Thyroid gland (tissue), 4 donors: ENCODE data around the gene EIF5. TPM values are rescaled to one million over a fixed set of nuclear protein-coding genes. Genes with fewer than 3 reads are reported as not detected.

Experiments
- DNase-seq, 2 donors: peaks; one replicate each; pipeline ENCODE4 v3.0.0-alpha.2; 2019
- H3K27ac ChIP-seq, 3 donors: fragments of 200-600 bp; sonication (generic); 1 replicate in 2 of 3; 2 replicates in 1 of 3; pipeline ENCODE4 v1.5.1; 2016 to 2019; ENCODE audit warnings: mild to moderate bottlenecking in 1 of 3, moderate library complexity in 1 of 3
- H3K27me3 ChIP-seq: fragments of 200-600 bp; sonication (generic); one replicate; pipeline ENCODE4 v1.5.1; 2019
- H3K36me3 ChIP-seq, 2 donors: fragments of 200-600 bp; sonication (generic); one replicate each; pipeline ENCODE4 v1.5.1; 2016 to 2019
- H3K4me1 ChIP-seq, 2 donors: fragments of 200-600 bp; sonication (generic); one replicate each; pipeline ENCODE4 v1.5.1; 2017 to 2019
- H3K4me3 ChIP-seq, 3 donors: fragments of 200-600 bp; sonication (generic); replicated peaks in 1 of 3; 1 replicate in 2 of 3; 2 replicates in 1 of 3; pipeline ENCODE4 v1.5.1; 2016; ENCODE audit warnings: mild to moderate bottlenecking in 1 of 3
- H3K9me3 ChIP-seq: fragments of 200-600 bp; sonication (generic); one replicate; pipeline ENCODE4 v1.5.1; 2017
- POLR2A ChIP-seq, 2 donors: fragments of 450-650 bp; IDR thresholded peaks; one replicate each; pipeline ENCODE4 v1.6.1; 2017; ENCODE audit warnings: antibody characterized with exemption in 2 of 2, mild to moderate bottlenecking in 2 of 2, moderate library complexity in 1 of 2
- WGBS, 2 donors: methylation state at CpG; one replicate each; pipeline ENCODE4 v1.1.5; 2017; 5-methylcytosine and 5-hydroxymethylcytosine counted together
- intact Hi-C: fragments of 100-400 bp; cut with DNase I; formaldehyde crosslinking; loops from one replicate; pipeline ENCODE4 v1.15.1; 2023
- total RNA-seq, 4 donors: library from RNA; depleted of rRNA; stranded (reverse); fragments of >200 nt; gene quantifications; one replicate each; pipeline ENCODE4 v1.2.3, GENCODE V29; 2016
- TF ChIP-seq, protein P1 (sequence below), 6 experiments: fragments of 200-600 bp in 3 of 6; fragments of 450-650 bp in 3 of 6; sonication (generic) in 3 of 6; IDR thresholded peaks; one replicate each; pipeline ENCODE4 v1.5.1; 2016 to 2019; ENCODE audit warnings: antibody characterized with exemption in 6 of 6, mild to moderate bottlenecking in 2 of 6, inconsistent platforms in 1 of 6, moderate library complexity in 1 of 6

The EIF5 gene
- total RNA-seq, 4 donors from 2014 or later: 257 to 428 (median 329) TPM

DNA sequence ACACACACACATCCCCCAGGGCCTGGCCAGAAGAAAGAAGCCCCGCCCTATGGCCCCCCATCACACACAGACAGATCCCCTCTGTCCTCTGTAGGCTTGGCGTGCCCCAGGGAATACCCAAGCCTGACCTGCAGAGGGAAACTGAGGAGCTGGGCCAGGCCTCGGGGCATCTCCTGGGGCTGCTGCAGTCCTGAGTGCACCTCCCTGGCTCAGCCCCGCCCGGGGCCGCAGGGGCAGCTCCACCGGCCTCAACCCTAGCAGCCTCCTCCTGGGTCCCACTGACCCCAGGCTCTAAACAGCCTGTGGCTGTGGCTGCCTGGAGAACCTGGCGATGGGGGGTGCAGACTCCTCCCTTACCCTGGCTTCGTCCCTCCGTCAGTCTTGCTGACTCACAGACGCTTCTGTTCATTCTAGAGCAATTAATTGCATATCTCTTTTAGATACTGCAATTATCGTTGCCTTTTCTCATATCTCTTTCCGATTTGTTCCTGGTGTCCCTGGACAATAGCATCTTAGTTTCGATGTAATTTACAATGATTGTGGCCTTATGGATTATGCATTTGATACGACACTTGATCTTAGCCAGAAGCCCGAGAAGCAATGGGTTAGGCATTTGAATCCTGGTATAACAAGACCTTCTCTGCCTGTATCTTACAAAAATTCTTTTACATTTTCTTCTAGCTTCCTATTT, 45.8 kb upstream of the EIF5 start:
- Histone ChIP-seq H3K4me3 (no peak overlapping the region), H3K27ac (no peak overlapping the region), H3K4me1 (no peaks in the 10 kb centered on the region), H3K27me3 (no peaks in the 10 kb centered on the region), H3K36me3 (no peaks in the 10 kb centered on the region), H3K9me3 (no peaks in the 10 kb centered on the region)
- DNase-seq: no peak
- 79 to 83% methylated on average over 14 to 15 of the region's 16 CpGs for WGBS, 2 donors
- intact Hi-C loops: no loop called here
- no peak for TF ChIP-seq POLR2A (IDR thresholded peaks at IDR 0.05)
- TF ChIP-seq, protein P1, sequence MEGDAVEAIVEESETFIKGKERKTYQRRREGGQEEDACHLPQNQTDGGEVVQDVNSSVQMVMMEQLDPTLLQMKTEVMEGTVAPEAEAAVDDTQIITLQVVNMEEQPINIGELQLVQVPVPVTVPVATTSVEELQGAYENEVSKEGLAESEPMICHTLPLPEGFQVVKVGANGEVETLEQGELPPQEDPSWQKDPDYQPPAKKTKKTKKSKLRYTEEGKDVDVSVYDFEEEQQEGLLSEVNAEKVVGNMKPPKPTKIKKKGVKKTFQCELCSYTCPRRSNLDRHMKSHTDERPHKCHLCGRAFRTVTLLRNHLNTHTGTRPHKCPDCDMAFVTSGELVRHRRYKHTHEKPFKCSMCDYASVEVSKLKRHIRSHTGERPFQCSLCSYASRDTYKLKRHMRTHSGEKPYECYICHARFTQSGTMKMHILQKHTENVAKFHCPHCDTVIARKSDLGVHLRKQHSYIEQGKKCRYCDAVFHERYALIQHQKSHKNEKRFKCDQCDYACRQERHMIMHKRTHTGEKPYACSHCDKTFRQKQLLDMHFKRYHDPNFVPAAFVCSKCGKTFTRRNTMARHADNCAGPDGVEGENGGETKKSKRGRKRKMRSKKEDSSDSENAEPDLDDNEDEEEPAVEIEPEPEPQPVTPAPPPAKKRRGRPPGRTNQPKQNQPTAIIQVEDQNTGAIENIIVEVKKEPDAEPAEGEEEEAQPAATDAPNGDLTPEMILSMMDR (IDR thresholded peaks at IDR 0.05): no peak

GRCh38 chr14:103290056-103290455, 44.0 kb upstream of the EIF5 start:
- WGBS, 2 donors: 85 to 93% methylated on average over 3 to 4 of the region's 4 CpGs
- no peak for TF ChIP-seq POLR2A (IDR thresholded peaks at IDR 0.05)

GRCh38 chr14:103290494-103290893, 43.5 kb upstream of the EIF5 start:
- no peak overlapping the region for H3K4me3 ChIP-seq
- WGBS, 2 donors: 71 to 76% methylated on average over 3 to 4 of the region's 5 CpGs
- no peaks in the 10 kb centered on the region for H3K36me3 ChIP-seq
- H3K27me3 ChIP-seq: no peaks in the 10 kb centered on the region
- no peak for DNase-seq
- no peaks in the 10 kb centered on the region for H3K4me1 ChIP-seq
- no peaks in the 10 kb centered on the region for H3K9me3 ChIP-seq
- TF ChIP-seq, protein P1 (IDR thresholded peaks at IDR 0.05): no peak
- no peak for TF ChIP-seq POLR2A (IDR thresholded peaks at IDR 0.05)
- H3K27ac ChIP-seq: no peak overlapping the region
- intact Hi-C loops: loop anchor here (5.0 to 10.0 kb wide), 3 partner anchors 103 to 216 kb away; no protein-coding TSS in a partner anchor

More at GRCh38 chr14:103290056-103290455, 44.0 kb upstream of the EIF5 start:
- intact Hi-C loops: loop anchor here (5.0 to 10.0 kb wide), 3 partner anchors 103 to 215 kb away; no protein-coding TSS in a partner anchor
- Histone ChIP-seq H3K9me3 (no peaks in the 10 kb centered on the region), H3K36me3 (no peaks in the 10 kb centered on the region), H3K27ac (no peak overlapping the region), H3K27me3 (no peaks in the 10 kb centered on the region), H3K4me3 (no peak overlapping the region), H3K4me1 (no peaks in the 10 kb centered on the region)
- DNase-seq: no peak

DNA sequence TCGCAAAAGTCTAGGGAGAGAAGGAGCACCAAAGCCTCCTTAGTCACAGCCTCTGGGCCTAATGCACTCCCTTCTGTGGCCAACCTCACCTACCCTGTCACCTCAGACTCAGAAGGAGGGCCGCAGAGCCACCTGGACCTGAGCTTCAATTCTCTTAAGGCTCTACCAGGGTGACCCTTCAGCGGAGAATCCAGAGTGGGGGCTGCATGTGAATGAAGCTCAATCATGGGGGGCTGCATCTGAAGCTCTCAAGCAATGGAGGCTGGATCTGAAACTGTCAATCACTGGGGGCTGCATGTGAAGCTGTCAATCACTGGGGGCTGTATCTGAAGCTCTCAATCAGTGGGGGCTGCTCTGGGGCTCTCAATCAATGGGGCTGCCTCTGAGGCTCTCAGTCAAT, 43.1 kb upstream of the EIF5 start:
- no peak for DNase-seq
- intact Hi-C loops: loop anchor here (5.0 to 10.0 kb wide), 3 partner anchors 104 to 216 kb away; no protein-coding TSS in a partner anchor
- no peaks in the 10 kb centered on the region for H3K4me1 ChIP-seq
- no peak overlapping the region for H3K4me3 ChIP-seq
- TF ChIP-seq, protein P1 (IDR thresholded peaks at IDR 0.05): no peak
- no peak for TF ChIP-seq POLR2A (IDR thresholded peaks at IDR 0.05)
- H3K36me3 ChIP-seq: no peaks in the 10 kb centered on the region
- WGBS, 2 donors: 94 to 100% methylated on average over 1 to 3 of the region's 3 CpGs
- no peaks in the 10 kb centered on the region for H3K27me3 ChIP-seq
- no peaks in the 10 kb centered on the region for H3K9me3 ChIP-seq
- H3K27ac ChIP-seq: no peak overlapping the region

- peak; percentile 69 to 79 for DNase-seq
These were observed 41.3 kb upstream of the EIF5 start for GRCh38 chr14:103292426-103293374.

More at GRCh38 chr14:103292426-103293374, 41.3 kb upstream of the EIF5 start:
- H3K27me3 ChIP-seq: no peaks in the 10 kb centered on the region
- WGBS, 2 donors: 27 to 31% methylated on average over 10 of the region's 10 CpGs
- H3K4me1 ChIP-seq: no peaks in the 10 kb centered on the region
- intact Hi-C loops: loop anchor here (5.0 to 10.0 kb wide), 3 partner anchors 105 to 218 kb away; no protein-coding TSS in a partner anchor
- no peak overlapping the region for H3K4me3 ChIP-seq
- TF ChIP-seq, protein P1 (IDR thresholded peaks at IDR 0.05): peak; percentile 72 to 88 (median 86)
- no peak for TF ChIP-seq POLR2A (IDR thresholded peaks at IDR 0.05)
- H3K27ac ChIP-seq: no peak overlapping the region
- no peaks in the 10 kb centered on the region for H3K9me3 ChIP-seq
- H3K36me3 ChIP-seq: no peaks in the 10 kb centered on the region
